Stimulated activated CD4-positive, alpha-beta T cell treated with anti-CD3 and anti-CD28 coated beads, Interleukin-2, amount 100 ng/mL, for 48 hours (primary cell): Measurements from ENCODE around the gene PERM1.

Experiments
- DNase-seq, 2 donors: peaks; one replicate each; pipeline ENCODE4 v3.0.0-alpha.2; 2020

The PERM1 gene

DNA sequence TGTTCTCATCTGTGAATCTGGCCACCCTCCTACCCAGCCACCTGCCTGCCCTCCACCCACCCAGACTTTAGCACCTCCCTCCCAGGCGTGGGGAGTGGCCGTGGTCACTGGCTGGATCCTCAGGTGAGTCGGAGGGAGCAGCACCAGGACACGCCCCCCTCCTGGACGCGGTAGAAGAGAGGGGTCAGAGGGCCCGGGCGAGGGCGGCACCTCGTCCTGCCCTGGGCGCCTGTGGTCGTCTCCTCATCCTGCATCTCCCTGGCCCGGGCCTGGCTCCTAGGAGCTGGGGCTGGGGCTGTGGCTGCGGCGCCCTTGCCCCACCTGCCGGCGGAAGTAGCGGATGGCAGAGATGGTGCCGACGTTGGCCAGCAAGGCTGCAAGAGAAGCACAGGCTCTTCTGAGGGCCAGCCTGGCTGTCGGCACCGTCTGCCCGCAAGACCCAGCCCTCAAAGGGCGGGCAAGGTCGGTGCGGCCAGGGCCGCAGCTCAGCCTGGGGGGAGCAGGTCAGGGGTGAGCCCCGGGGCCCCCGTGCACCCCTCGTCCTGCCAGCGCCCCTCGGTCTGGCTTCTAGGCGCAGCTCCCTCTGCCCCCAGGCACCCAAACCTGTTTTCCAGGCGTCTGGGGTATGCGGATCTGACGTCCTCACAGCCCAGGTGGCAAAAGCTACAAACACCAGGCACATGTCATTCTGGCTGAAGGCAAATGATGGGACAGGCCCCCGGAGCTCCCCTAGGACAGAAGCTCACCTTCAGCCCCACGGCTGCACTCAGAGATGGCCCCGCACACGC is 5.8 kb downstream of the PERM1 start:
- peak in 1 of 2 donors; percentile 64 for DNase-seq

DNA sequence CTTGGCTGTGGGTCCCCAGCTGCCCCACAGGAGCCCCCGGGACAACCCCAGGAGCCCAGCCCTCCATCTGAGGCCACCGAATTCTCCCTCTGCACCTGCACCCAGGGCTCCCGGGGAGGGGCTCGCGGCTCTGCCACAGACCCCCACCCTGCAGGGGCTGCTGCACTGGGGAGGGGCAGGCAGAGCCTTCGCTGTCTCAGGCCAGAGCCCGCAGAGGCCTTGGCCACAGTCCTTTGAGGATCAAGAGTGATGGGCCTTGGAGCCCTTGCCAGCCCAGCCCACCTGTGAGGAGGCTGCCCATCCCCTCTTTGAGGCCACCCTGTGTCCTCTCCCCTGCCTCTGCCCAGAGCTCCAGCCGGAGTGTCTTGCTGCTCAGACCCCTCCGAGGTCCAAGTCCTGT is 6.5 kb downstream of the PERM1 start:
- no peak for DNase-seq

DNA sequence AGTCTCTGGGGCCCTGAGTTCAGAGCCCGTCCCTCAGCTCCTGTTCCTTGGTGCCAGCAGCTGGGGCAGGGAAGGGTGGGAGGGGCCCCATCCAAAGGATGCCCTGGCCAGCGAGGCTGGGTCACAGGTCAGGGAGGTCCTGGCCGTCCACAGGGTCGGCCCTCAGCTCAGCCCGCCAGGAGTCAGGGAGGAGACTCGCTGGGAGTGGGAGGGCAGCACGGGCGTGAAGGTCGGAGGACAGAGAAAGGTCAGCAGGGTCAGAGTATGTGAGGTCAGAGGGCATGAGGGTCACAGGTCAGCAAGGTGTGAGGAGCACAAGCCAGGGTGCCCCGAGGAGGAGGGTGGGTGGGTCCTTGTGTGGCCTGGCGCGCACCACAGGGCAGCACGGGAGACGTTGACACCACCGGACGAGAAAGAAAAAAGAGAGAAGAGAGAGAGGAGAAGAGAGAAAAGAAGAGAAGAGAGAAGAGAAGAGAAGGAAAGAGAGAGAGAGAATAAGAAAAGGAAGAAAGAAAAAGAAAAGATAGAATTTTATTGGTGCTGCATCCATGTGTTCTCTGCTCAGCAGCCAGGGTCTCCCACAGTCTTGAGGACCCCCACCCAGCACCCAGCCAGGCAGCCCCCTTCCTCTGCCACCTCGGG is 7.1 kb downstream of the PERM1 start:
- no peak for DNase-seq

DNA sequence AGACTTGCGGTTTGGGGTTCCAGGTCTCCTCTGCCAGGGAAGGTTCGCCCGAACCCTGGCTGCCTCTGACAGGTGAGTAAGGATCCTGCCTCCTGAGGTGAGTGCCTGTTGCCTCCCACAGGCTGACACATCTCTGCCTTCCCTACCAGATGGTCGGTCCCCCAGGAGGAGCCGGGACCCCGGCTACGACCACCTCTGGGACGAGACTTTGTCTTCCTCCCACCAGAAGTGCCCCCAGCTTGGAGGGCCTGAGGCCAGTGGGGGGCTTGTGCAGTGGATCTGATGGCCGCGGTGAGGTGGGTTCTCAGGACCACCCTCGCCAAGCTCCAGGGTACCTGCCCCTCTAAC is 7.6 kb downstream of the PERM1 start:
- no peak for DNase-seq

DNA sequence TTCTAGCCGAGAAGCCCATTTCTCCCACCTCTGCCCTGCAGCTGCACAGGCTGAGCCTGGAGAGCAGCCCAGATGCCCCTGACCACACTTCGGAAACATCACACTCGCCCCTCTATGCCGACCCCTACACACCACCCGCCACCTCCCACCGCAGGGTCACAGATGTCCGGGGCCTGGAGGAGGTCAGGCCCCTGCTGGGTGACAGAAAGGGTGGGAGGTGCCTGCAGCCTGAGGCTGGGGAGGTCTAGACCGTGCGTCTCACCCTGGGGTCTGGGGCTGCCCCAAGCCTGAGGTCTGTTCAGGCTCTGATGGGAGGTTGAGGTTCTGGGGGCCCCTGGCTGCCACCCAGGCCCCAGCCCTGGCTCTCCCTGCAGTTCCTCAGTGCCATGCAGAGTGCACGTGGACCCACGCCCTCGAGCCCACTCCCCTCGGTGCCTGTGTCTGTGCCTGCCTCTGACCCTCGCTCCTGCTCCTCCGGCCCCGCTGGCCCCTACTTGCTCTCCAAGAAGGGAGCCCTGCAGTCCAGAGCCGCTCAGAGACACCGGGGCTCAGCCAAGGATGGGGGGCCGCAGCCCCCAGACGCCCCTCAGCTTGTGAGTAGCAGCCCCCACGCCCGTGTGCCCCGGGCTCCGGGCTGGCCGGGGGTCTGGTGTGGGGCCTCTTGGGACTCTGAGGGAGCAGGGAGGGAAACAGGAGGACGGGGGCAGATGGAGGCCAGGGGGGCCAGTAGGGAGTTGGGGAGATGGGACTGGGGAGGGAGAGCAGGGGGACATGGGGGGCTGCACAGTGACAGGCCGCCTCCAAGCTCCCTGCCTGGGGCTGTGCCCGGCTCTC is 8.2 kb downstream of the PERM1 start:
- no peak for DNase-seq

DNA sequence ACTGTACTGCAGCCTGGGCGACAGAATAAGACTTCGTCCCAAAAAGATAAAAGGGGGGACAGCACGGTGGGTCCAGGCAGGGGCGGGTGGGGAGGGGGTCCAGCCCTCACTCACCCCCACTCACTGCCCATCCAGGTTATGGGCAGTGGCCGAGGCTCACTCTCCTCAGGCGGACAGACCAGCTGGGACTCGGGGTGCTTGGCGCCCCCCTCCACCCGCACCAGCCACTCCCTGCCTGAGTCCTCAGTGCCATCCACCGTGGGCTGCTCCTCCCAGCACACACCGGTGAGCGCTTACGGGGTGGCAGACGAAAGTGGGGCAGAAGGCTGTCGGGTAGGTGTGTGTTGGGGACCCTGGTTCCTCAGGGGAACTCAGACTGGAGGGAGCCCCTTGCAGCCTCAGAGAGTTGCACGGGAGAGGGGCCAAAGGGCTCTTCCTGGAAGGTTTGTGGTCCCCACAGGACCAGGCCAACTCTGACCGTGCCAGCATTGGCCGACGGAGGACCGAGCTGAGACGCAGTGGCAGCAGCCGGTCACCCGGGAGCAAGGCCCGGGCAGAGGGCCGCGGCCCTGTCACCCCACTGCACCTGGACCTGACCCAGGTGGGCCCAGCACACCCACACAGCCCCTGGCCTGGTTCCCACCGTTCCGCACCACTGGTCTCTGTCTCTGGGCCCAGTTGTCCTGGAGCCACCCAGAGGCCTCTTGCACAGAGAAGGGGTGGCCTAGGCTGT is 9.0 kb downstream of the PERM1 start:
- no peak for DNase-seq

DNA sequence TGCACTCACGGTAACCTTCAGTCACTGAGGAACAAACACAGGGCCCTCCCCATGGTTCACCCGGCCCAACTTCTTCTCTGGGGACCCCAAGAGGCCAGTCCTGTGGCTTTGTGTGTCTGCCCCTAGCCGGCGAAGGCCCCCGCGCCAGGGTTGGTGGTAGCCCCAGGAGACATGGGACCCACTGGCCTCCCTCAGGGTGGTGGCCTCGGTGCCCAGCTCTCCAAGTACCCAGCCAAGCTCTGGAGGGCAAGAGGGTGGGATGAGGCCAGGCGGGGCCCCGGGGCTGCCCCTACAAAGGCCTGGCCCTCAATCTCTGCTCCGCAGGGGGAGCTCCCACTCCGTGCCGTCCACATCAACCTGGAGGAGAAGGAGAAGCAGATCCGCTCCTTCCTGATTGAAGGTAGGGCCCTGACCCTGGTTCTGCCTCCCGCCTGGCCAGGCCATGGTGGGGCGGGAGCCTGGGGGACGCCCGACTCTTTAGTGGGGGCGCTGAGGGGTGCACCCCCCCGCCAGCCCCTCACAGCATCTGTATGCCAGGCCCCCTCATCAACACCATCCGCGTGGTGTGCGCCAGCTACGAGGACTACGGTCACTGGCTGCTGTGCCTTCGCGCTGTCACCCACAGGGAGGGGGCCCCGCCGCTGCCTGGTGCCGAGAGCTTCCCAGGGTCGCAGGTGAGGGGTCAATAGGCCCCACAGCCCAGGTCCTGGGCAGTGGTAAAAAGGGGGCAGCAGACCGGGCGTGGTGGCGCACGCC is 10.0 kb downstream of the PERM1 start:
- DNase-seq: no peak

DNA sequence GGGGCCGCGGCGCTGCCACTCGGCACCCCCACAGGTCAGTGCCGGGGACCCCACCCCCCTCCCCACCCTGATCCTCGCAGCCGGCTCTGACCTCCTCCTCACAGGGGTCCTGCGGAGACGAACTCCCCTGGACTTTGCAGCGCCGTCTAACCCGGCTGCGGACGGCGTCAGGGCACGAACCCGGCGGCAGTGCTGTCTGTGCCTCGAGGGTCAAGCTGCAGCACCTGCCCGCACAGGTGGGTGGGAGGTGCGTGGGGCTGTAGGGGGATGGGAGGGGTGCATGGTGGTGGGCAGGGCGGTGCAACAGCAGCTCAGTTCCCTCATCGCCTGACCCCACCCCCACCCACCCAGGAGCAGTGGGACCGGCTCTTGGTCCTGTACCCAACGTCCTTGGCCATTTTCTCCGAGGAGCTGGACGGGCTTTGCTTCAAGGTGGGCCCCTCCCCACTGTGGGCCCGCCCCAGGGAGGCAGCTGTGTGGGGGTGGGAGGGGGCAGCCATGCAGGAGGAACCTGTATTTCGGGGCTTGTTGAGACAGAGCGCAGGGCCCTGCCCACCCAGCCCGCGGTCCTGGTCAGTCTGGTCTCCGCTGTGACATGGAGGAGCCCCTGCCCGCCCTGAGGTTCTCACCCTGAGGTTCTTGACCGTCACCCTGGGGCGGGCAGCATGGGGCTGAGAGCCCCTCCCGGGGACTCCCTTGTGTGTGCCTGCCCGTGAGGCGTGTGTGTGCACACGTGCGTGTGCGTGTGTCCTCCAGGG is 10.7 kb downstream of the PERM1 start:
- DNase-seq: no peak

DNA sequence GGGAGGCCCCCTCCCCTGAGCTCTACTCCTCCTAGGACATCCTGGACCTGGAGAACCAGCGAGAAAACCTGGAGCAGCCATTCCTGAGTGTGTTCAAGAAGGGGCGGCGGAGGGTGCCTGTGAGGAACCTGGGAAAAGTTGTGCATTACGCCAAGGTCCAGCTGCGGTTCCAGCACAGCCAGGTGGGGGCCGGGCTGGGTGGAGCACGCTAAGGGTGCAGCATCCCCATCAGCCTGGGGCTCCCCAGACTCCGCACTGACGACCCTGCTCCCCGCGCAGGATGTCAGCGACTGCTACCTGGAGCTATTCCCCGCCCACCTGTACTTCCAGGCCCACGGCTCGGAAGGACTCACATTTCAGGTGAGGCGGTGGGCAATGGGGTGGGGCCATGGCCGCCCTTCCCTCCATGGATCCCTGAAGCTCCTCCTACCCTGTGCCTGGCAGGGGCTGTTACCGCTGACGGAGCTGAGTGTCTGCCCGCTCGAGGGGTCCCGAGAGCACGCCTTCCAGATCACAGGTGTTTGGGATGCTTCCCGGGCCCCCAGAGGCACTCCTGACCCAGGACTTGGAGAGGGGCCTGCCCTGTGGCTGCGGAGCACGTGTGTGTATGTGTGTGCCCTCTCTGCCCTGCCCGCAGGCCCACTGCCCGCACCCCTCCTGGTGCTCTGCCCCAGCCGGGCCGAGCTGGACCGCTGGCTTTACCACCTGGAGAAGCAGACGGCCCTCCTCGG is 11.5 kb downstream of the PERM1 start:
- no peak for DNase-seq

DNA sequence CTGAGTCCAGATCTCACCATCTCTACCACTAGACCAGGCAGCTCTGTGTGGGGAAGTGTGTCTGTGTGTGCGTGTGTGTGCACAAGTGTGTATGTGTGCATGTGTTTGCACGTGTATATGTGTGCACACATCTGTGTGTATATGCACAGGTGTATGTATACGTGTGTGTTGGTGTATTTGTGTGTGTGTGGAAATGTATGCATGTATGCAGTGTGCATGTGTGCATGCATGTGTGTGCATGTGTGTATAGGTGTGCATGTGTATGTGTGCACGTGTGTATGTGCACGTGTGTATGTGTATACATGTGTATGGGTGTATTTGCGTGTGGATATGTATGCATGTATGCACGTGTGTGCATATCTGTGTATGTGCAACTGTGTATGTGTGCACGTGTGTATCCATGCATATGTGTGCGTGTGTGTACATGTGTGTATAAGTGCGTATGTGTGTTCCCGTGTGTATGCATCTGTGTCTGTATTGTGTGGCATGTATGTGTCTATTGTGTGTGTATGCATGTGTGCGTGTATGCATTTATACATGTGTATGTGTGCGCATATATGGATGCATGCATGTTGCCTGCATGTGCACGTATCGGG is 12.5 kb downstream of the PERM1 start:
- DNase-seq: no peak

DNA sequence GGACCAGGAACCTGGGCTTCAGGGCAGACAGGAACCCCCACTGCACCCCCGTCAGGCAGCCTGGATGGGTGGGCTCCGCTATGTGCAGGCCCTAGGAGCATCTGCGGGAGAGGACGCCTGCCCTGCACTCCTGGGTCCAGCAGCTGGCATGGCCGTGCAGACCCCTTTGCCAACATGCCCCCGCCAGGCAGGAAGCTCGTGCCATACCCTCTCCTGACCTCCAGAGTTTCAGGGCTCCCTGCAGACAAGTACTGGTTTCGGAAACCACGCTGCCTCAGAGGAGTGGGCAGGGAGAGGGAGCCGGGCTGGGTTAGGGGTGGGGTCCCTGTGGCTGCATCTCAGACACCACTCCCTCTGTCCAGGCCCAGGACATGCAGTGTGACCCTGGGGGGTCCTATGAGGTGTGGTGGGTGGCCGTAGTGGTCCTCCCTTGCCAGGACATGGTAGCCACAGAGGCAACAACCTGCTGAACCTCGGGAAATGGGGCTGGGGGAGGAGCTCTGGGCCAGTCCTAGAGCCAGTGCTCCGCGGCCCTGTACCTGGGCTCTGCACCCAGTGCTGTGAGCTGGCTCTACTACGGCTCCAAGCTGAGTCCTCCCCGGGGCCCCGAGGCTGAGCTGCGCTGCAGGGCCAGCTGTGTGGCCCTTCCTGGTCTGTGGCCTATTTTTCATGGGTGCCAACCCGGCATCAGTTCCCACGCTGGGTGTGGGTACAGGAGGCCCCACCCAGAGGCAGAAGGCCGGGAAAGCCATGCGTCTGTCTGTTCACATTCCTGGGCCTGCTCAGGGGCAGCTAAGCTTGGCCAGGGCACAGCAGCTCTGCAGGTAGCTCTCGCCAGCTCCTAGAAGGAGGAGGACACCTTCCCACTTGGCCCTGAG is 14.2 kb downstream of the PERM1 start:
- DNase-seq: no peak

DNA sequence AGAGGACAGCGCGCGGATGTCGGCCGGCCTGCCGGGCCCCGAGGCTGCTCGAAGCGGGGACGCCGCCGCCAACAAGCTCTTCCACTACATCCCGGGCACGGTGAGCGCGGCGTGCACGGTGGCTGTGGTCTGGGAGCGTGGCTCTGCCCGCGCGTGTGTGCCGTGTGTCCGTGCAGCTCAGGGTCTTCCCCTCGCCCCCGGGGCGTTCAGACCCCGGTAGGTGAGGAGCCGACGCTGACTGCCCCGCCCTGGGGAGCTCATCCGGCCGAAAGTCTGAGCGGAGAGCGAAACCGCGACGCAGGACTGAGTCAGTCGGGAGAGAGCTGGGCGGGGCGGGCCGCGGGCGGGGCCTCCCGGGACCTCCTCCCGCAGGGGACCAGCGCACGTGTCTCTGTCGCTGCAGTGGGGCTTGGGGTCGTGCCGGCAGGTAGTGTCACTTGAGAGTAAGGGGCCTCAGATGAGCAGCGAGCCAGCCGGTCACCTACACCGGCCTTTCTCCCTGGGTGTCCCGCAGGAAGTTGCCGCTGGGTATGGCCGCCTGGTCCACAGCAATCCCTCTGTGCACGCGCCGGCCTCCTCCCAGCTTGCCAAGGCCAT is 15.1 kb downstream of the PERM1 start:
- DNase-seq: peak; percentile 78 to 82

DNA sequence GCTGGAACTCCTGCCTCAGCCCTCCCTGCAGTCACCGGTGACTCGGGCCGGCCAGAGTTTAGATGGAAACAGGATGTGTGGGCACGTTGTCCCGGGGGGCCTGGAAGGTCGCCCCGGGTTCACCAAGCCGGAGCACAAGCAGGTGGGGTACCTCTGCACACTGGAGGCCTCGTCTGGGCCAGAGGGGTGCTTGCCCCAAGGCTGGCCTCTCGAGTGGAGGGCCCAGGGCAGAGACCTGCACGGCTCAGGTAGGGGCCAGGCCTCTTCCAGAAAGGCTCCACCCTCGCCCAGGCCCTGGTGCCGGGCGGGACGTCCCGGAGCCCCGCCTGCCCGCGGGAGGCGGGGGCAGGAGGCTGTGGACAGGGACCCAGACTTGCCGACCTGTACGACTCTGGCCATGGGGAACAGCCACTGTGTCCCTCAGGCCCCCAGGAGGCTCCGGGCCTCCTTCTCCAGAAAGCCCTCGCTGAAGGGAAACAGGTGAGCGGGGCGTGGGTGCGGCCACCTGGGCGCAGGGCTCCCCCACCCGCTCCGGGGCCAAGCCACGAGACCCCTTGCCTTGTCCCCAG is 15.7 kb downstream of the PERM1 start, which contains the start of gene PLEKHN1:
Gene PLEKHN1 (plus strand): TSS at position 348 of the 569 bp plus-strand sequence. CDS start 50 bp downstream, at position 398.
- DNase-seq: no peak

DNA sequence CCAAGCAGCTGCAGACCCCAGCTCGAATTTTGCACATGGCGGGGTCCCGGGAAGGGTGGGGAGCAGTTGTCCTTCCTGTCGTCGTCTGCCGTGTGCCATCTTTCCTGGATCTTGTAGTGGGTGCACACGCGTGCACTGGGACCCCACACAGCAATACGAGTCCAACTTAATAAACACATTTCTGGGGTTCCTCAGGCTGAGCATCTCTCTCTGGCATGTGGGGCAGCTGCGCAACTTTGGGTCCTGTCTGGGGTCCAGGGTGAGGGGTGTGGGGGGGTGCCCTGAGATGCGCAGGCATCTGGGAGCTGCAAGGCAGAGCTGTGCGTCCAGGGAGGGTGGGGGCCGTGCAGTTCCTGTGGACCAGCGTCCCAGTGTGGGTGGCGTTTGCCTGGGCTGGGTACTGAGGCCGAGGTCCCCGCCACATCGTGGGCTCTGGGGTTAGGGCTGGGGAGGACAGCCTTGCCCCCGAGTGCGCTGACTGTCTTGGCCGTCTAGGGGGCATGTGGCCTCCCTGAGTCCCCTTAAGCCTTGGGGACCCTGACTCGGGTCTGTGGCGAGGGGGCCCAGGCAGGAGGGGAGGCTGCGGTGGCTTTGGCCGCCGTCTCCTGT is 16.3 kb downstream of the PERM1 start:
- no peak for DNase-seq

DNA sequence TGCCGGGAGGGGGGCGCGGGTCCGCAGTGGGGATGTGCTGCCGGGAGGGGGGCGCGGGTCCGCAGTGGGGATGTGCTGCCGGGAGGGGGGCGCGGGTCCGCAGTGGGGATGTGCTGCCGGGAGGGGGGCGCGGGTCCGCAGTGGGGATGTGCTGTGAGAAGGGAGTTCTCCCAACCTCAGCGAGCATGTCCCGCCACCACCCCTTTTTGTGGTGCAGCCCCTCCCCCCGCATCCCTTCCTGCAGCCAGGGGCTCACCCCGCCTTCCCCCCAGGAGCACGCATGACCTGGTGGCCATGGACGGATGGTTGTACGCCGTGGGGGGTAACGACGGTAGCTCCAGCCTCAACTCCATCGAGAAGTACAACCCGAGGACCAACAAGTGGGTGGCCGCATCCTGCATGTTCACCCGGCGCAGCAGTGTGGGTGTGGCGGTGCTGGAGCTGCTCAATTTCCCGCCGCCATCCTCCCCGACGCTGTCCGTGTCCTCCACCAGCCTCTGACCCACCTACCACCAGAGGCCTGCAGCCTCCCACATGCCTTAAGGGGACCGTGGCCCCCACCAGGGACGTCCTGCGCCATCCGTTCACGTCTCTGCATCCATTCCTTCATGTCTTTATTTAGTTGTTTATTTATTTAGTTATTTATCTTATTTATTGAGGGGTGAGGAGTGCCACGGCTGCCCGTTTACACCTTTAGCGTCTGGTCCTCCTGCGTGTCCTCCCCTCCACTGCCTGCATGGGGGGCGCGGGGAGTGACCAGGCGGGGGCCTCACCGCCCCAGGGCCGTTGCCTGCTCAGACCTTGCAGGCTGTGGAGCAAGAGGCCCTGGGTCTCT is 17.0 kb downstream of the PERM1 start:
- no peak for DNase-seq

DNA sequence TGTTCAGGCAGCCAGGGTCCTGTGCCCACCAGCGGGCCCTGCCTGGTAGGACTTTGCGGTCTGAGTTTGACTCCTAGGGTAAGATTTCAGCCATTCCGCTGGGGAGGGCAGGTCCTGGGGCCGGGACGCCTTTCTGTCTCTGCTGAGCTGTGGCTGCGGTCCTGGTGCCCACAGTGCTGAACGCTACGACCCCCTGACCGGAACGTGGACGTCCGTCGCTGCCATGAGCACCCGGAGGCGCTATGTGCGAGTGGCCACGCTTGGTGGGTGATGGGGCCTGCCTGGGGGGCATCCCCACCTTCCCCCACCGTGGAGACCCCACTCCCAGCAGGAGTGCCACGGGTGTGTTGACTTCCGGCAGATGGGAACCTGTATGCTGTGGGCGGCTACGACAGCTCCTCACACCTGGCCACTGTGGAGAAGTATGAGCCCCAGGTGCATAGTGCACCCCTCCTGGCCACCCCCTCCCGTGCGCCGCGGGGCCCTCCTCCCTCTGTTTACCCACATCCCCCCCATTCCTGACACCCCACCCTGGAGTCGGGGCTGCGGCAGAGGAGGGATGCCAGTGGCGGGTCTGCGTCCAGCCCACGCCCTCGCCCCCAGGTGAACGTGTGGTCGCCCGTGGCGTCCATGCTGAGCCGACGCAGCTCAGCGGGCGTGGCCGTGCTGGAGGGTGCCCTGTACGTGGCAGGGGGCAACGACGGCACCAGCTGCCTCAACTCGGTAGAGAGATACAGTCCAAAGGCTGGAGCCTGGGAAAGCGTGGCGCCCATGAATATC is 18.0 kb downstream of the PERM1 start:
- DNase-seq: no peak
